ENCODE measurements around the gene LRRFIP2. TPM values are rescaled to one million over a fixed set of nuclear protein-coding genes. Genes with fewer than 3 reads are reported as not detected.
"Not testable (repeated sequence)": the region's sequence is repeated elsewhere in the genome, so short reads cannot be mapped to it uniquely, and the experiment has no call there.

The LRRFIP2 gene
- total RNA-seq, 1 donor from 2014 or later = 34.1 TPM

DNA sequence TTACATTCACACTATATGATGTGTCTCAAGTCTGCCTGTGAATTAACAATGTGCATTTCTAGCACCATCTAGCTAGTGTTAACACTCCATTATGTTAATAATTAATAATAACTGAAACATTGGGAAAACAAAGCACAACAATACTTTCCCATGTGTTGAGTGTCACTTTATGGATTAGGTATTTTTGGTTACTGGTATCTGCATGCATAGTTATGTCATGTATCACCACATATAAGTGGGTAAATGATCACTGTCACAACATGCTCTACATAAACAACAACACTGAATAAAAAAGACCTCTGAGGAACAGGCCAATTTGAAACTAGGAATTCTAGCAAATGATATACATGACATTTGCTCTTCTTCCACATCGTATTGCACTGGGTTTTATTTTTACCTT lies 106.4 kb downstream of the LRRFIP2 start:
- Histone ChIP-seq H3K27me3 (ENCODE audit: control insufficient read depth, insufficient read depth, low read length) (no peaks in the 10 kb centered on the region), H3K4me3 (ENCODE audit: low read depth, low read length) (no peak overlapping the region), H3K36me3 (ENCODE audit: control insufficient read depth, insufficient read depth, low read length) (peaks cover 1% of the 10 kb centered on the region)
- TF ChIP-seq, protein P1, sequence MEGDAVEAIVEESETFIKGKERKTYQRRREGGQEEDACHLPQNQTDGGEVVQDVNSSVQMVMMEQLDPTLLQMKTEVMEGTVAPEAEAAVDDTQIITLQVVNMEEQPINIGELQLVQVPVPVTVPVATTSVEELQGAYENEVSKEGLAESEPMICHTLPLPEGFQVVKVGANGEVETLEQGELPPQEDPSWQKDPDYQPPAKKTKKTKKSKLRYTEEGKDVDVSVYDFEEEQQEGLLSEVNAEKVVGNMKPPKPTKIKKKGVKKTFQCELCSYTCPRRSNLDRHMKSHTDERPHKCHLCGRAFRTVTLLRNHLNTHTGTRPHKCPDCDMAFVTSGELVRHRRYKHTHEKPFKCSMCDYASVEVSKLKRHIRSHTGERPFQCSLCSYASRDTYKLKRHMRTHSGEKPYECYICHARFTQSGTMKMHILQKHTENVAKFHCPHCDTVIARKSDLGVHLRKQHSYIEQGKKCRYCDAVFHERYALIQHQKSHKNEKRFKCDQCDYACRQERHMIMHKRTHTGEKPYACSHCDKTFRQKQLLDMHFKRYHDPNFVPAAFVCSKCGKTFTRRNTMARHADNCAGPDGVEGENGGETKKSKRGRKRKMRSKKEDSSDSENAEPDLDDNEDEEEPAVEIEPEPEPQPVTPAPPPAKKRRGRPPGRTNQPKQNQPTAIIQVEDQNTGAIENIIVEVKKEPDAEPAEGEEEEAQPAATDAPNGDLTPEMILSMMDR (IDR thresholded peaks at IDR 0.05; ENCODE audit: insufficient read depth, low read length, poor library complexity, severe bottlenecking) = no peak
- DNase-seq (ENCODE audit: low read depth) = no peak

DNA sequence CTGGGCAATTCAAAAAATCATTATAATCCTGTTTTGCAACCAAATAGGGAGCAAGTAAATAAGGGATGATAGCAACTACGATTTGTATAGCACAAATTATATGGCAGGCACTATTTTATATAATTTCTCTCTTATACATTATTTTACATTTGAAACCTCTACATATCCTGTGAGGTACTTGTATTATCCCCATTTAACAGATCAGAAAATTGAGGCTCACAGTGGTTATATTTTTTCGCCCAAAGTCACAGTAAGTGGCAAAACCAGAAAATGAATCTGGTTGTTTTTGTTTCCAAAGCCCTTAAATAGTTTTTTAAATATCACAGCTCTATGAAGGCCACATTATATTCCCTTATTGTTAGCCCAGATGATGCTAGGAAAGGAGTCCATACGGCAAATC lies 106.8 kb downstream of the LRRFIP2 start:
- DNase-seq (ENCODE audit: low read depth) = no peak
- Histone ChIP-seq H3K36me3 (ENCODE audit: control insufficient read depth, insufficient read depth, low read length) (peaks cover 1% of the 10 kb centered on the region), H3K27me3 (ENCODE audit: control insufficient read depth, insufficient read depth, low read length) (no peaks in the 10 kb centered on the region), H3K4me3 (ENCODE audit: low read depth, low read length) (no peak overlapping the region)
- TF ChIP-seq, protein P1 (IDR thresholded peaks at IDR 0.05; ENCODE audit: insufficient read depth, low read length, poor library complexity, severe bottlenecking) = no peak

DNA sequence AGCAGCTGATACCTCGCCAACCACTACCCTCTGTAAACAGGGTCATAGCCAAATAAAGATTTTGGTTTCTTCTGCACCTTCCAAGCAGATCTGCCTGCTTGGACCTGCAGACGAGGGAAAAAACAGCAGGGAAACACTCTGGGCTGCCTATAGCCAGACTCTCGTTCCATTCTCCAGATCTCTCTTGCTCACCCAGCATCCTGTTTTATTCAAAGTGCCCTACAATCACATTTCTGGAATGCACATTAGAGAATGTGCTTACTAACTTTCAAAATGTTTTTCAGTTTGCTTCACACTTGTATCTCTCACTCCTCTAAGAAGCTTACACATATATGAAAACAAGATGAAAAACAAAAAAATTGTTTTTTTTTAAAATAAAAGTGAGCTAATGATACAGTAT lies 109.6 kb downstream of the LRRFIP2 start:
- DNase-seq (ENCODE audit: low read depth) = no peak
- Histone ChIP-seq H3K36me3 (ENCODE audit: control insufficient read depth, insufficient read depth, low read length) (peaks cover 1% of the 10 kb centered on the region), H3K27me3 (ENCODE audit: control insufficient read depth, insufficient read depth, low read length) (no peaks in the 10 kb centered on the region), H3K4me3 (ENCODE audit: low read depth, low read length) (no peak overlapping the region)
- TF ChIP-seq, protein P1 (IDR thresholded peaks at IDR 0.05; ENCODE audit: insufficient read depth, low read length, poor library complexity, severe bottlenecking) = no peak

DNA sequence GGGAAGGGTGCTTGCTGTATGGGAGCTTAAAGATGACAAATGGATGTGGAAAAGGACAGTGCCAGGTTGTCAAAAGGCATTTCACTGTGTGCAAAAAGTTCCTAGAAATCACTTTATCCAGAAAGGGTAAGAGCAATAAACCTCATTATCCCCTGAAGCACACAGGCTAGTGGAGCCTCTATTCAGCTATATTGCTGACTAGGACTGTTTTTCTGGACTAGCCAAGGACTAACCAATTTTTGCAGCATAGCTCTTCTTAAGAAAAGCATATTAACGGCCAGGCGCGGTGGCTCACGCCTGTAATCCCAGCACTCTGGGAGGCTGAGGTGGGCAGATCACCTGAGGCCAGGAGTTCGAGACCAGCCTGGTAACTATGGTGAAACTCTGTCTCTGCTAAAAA lies 116.3 kb downstream of the LRRFIP2 start:
- H3K36me3 ChIP-seq (ENCODE audit: control insufficient read depth, insufficient read depth, low read length) = no peaks in the 10 kb centered on the region
- DNase-seq (ENCODE audit: low read depth) = no peak
- TF ChIP-seq, protein P1 (IDR thresholded peaks at IDR 0.05; ENCODE audit: insufficient read depth, low read length, poor library complexity, severe bottlenecking) = no peak
- no peak overlapping the region for H3K4me3 ChIP-seq (ENCODE audit: low read depth, low read length)
- no peaks in the 10 kb centered on the region for H3K27me3 ChIP-seq (ENCODE audit: control insufficient read depth, insufficient read depth, low read length)

DNA sequence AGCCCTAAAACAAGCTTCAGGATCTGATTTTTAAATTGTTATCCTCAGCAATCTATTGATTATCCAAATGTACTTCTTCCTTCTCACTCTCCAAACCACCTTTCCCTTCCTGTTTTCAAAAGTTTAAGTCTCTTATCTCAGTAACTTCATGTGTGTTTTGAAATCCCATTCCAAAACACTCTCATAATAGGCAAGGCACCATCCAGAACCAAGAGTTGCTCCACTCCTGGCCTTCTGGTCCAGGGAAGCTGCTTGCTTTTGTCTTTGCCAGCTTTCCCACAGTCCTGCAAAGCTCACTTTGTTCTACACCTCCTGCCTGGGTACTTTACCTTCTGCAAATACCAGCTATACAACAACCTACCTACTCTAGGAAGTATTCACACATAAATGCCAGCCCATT lies 117.6 kb downstream of the LRRFIP2 start:
- DNase-seq (ENCODE audit: low read depth) = no peak
- TF ChIP-seq, protein P1 (IDR thresholded peaks at IDR 0.05; ENCODE audit: insufficient read depth, low read length, poor library complexity, severe bottlenecking) = no peak
- no peak overlapping the region for H3K4me3 ChIP-seq (ENCODE audit: low read depth, low read length)
- no peaks in the 10 kb centered on the region for H3K36me3 ChIP-seq (ENCODE audit: control insufficient read depth, insufficient read depth, low read length)
- no peaks in the 10 kb centered on the region for H3K27me3 ChIP-seq (ENCODE audit: control insufficient read depth, insufficient read depth, low read length)

DNA sequence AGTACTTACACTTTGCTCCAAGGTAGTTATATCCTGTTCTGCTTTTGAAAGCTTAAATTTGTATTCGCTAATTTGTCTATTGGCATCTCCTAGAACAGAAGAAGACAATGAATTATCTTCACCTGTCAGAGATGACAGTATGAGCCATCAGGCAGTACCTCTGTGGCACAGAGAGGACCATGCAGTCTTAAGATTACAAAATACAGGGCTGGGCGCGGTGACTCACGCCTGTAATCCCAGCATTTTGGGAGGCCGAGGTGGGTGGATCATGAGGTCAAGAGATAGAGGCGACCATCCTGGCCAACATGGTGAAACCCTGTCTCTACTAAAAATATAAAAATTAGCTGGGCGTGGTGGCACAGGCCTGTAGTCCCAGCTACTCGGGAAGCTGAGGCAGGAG lies 119.3 kb downstream of the LRRFIP2 start:
- not testable (repeated sequence) for DNase-seq (ENCODE audit: low read depth); H3K4me3 ChIP-seq (ENCODE audit: low read depth, low read length); H3K36me3 ChIP-seq (ENCODE audit: control insufficient read depth, insufficient read depth, low read length); H3K27me3 ChIP-seq (ENCODE audit: control insufficient read depth, insufficient read depth, low read length)
